Keratinocyte (primary cell): Measurements from ENCODE around the gene ACOT13. TPM values are rescaled to one million over a fixed set of nuclear protein-coding genes. Genes with fewer than 3 reads are reported as not detected.

ENCODE experiments used
- DNase-seq: peaks from one replicate; pipeline ENCODE4 v3.0.0-alpha.2; 2011; ENCODE audit warnings: low read depth, missing footprints, low spot score
- FAIRE-seq: peaks from 2 replicates; lab custom pipeline; 2011; peaks lifted over from hg19 to GRCh38; lab: Jason Lieb, UNC
- H2AFZ ChIP-seq: 2 replicates; pipeline ENCODE4 v1.6.0; 2012; ENCODE audit warnings: low read length, control low read depth, inconsistent platforms; ENCODE audit not compliant: control insufficient read depth
- H3K27ac ChIP-seq: 2 replicates; pipeline ENCODE4 v1.5.1; 2011; ENCODE audit warnings: low read length; ENCODE audit not compliant: control insufficient read depth, insufficient read depth
- H3K27me3 ChIP-seq: 3 replicates; pipeline ENCODE4 v1.6.0; 2011; ENCODE audit warnings: low read length; ENCODE audit not compliant: control insufficient read depth, insufficient read depth; ENCODE audit errors: extremely low read depth
- H3K36me3 ChIP-seq, 2 experiments: 2 replicates in 1 of 2; 3 replicates in 1 of 2; pipeline ENCODE4 v1.5.1; 2011; ENCODE audit warnings: low read length in 2 of 2, mild to moderate bottlenecking in 1 of 2; ENCODE audit not compliant: control insufficient read depth in 2 of 2, insufficient read depth in 2 of 2; ENCODE audit errors: extremely low read depth in 1 of 2
- H3K4me1 ChIP-seq: 3 replicates; pipeline ENCODE4 v1.5.1; 2011; ENCODE audit warnings: low read length; ENCODE audit not compliant: control insufficient read depth, insufficient read depth; ENCODE audit errors: extremely low read depth
- H3K4me2 ChIP-seq: 3 replicates; pipeline ENCODE4 v1.6.0; 2011; ENCODE audit warnings: low read depth, low read length; ENCODE audit not compliant: control insufficient read depth, insufficient read depth; ENCODE audit errors: extremely low read depth
- H3K4me3 ChIP-seq, 3 experiments: fragments of 200-600 bp in 1 of 3; sonication (generic) in 1 of 3; 2 replicates in 2 of 3; 3 replicates in 1 of 3; pipeline ENCODE4 v1.5.1; 2011 to 2016; ENCODE audit warnings: low read length in 3 of 3, mild to moderate bottlenecking in 3 of 3, control low read depth in 2 of 3, inconsistent platforms in 1 of 3, low read depth in 1 of 3, mixed read lengths in 1 of 3, mixed run types in 1 of 3, moderate library complexity in 1 of 3; ENCODE audit not compliant: control insufficient read depth in 2 of 3, insufficient read depth in 2 of 3; ENCODE audit errors: extremely low read depth in 1 of 3
- H3K79me2 ChIP-seq: 2 replicates; pipeline ENCODE4 v1.6.0; 2012; ENCODE audit warnings: low read length; ENCODE audit not compliant: control insufficient read depth, insufficient read depth
- H3K9ac ChIP-seq: 3 replicates; pipeline ENCODE4 v1.6.0; 2011; ENCODE audit warnings: low read length; ENCODE audit not compliant: control insufficient read depth, insufficient read depth; ENCODE audit errors: extremely low read depth
- H3K9me1 ChIP-seq: 3 replicates; pipeline ENCODE4 v1.6.0; 2011; ENCODE audit warnings: low read length; ENCODE audit not compliant: control insufficient read depth, insufficient read depth; ENCODE audit errors: extremely low read depth
- H3K9me3 ChIP-seq: 2 replicates; pipeline ENCODE4 v1.5.1; 2012; ENCODE audit warnings: low read depth, low read length; ENCODE audit not compliant: control insufficient read depth
- H4K20me1 ChIP-seq: 3 replicates; pipeline ENCODE4 v1.6.0; 2011; ENCODE audit warnings: low read length; ENCODE audit not compliant: control insufficient read depth, insufficient read depth; ENCODE audit errors: extremely low read depth
- EZH2 ChIP-seq: IDR thresholded peaks from one replicate; pipeline ENCODE4 v1.6.1; 2012; ENCODE audit warnings: inconsistent platforms, mild to moderate bottlenecking, low read length, moderate library complexity
- dilution Hi-C: fragments of 300-500 bp; cut with MboI; formaldehyde crosslinking; loops from one replicate; pipeline ENCODE4 v1.7.0; 2020; ENCODE audit warnings: low sequenced_read_pairs; ENCODE audit not compliant: extremely low pct_ligation_motif_present
- polyA plus RNA-seq, 5 experiments: library from polyadenylated mRNA; depleted of rRNA in 3 of 5; stranded (reverse) in 3 of 5; stranded (forward) in 1 of 5; unstranded in 1 of 5; fragments of >200 nt; gene quantifications; 1 replicate in 1 of 5; 2 replicates in 3 of 5; 3 replicates in 1 of 5; pipeline versions ENCODE4 v1.2.1 to v1.2.3, GENCODE V29; 2011 to 2012; ENCODE audit warnings: missing spikeins in 2 of 5, low read depth in 1 of 5, low replicate concordance in 1 of 5
- TF ChIP-seq, protein P1 (sequence below), 3 experiments: IDR thresholded peaks in 1 of 3; conservative IDR thresholded peaks in 1 of 3; optimal IDR thresholded peaks in 1 of 3; 2 replicates in 2 of 3; 3 replicates in 1 of 3; pipeline versions ENCODE3 to v1.5.1; 2011; ENCODE audit warnings: low read length in 3 of 3, mild to moderate bottlenecking in 3 of 3, moderate library complexity in 2 of 3, control low read depth in 1 of 3, inconsistent platforms in 1 of 3; ENCODE audit not compliant: insufficient read depth in 2 of 3; ENCODE audit errors: extremely low read depth in 1 of 3

The ACOT13 gene
- polyA plus RNA-seq, 1 donor (not counting 4 experiments of a cell fraction or from before 2014, with no cell fraction given): 57.9 TPM

DNA sequence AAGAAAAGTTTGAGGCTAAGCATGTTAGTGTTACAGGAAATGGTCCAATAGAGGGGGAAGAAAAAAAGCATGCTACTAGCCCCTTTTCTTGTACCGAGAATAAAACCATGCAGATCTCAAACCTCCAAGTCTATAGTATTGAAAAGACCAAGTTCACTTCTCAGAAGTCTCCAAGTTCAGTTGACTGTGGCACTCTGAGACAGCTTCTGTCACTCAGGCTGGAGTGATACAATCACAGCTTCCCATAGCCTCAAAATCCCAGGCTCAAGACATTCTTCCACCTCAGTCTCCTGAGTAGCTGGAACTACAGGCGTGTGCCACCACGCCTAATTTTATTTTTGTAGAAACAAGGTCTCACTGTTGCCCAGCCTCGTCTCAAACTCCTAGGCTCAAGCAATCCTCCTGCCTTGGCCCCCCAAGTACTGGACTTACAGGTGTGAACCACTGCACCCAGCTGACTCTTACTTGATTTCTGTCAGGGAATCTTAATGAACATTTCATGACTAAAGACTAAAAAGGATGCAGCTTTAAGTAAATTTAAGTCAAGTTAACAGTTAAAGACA, 35.9 kb downstream of the ACOT13 start:
- H3K36me3 ChIP-seq: peaks cover 13 to 34% of the 10 kb centered on the region in 2 experiments
- FAIRE-seq: no peak
- no peaks in the 10 kb centered on the region for H3K9me1 ChIP-seq

DNA sequence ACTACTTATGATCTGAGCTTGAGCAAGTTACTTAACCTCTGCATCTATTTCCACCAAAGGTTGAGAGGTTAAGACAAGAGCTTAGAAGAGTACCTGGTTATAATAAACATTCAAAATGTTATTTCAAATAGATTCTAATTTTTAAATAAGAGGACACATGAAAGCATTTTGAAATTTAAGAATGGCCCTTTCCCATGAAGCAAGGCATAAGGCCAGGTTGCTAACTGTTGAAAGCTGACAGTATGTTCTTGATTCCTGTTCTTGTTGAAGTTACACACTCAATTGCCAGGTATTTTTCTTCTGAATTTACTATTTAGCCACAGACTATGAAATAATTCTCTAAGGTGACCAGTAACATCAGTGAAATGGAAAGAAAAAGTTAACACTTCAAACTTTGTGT, 37.6 kb downstream of the ACOT13 start:
- Histone ChIP-seq H3K9me3 (no peaks in the 10 kb centered on the region), H3K27ac (no peak overlapping the region), H3K79me2 (peaks cover 5% of the 10 kb centered on the region), H3K4me2 (no peak overlapping the region), H3K27me3 (no peaks in the 10 kb centered on the region), H3K4me1 (no peaks in the 10 kb centered on the region), H3K9ac (no peak overlapping the region), H3K9me1 (no peaks in the 10 kb centered on the region), H3K4me3 (no peak overlapping the region), H4K20me1 (peaks cover 4% of the 10 kb centered on the region), H2AFZ (no peak overlapping the region), H3K36me3 (peaks cover 16 to 44% of the 10 kb centered on the region in 2 experiments)
- dilution Hi-C loops: no loop called here
- DNase-seq: no peak
- no peak for FAIRE-seq
- TF ChIP-seq, protein P1, sequence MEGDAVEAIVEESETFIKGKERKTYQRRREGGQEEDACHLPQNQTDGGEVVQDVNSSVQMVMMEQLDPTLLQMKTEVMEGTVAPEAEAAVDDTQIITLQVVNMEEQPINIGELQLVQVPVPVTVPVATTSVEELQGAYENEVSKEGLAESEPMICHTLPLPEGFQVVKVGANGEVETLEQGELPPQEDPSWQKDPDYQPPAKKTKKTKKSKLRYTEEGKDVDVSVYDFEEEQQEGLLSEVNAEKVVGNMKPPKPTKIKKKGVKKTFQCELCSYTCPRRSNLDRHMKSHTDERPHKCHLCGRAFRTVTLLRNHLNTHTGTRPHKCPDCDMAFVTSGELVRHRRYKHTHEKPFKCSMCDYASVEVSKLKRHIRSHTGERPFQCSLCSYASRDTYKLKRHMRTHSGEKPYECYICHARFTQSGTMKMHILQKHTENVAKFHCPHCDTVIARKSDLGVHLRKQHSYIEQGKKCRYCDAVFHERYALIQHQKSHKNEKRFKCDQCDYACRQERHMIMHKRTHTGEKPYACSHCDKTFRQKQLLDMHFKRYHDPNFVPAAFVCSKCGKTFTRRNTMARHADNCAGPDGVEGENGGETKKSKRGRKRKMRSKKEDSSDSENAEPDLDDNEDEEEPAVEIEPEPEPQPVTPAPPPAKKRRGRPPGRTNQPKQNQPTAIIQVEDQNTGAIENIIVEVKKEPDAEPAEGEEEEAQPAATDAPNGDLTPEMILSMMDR (optimal IDR thresholded peaks at IDR 0.05 in 1 of 3, IDR thresholded peaks at IDR 0.05 in 1 of 3, conservative IDR thresholded peaks at IDR 0.05 in 1 of 3; ENCODE audit: extremely low read depth in 1 of 3, insufficient read depth in 2 of 3, low read length in 3 of 3): no peak
- TF ChIP-seq EZH2: no peak

More for the DNA sequence above, 35.9 kb downstream of the ACOT13 start:
- H3K9me3 ChIP-seq: no peaks in the 10 kb centered on the region
- H3K27me3 ChIP-seq: no peaks in the 10 kb centered on the region
- H3K4me2 ChIP-seq: no peak overlapping the region
- no peak overlapping the region for H3K9ac ChIP-seq
- H3K27ac ChIP-seq: no peak overlapping the region
- H4K20me1 ChIP-seq: peaks cover 4% of the 10 kb centered on the region
- H2AFZ ChIP-seq: no peak overlapping the region
- dilution Hi-C loops: no loop called here
- no peaks in the 10 kb centered on the region for H3K79me2 ChIP-seq
- H3K4me1 ChIP-seq: no peaks in the 10 kb centered on the region
- DNase-seq: no peak
- no peak overlapping the region for H3K4me3 ChIP-seq
- TF ChIP-seq, protein P1 (optimal IDR thresholded peaks at IDR 0.05 in 1 of 3, IDR thresholded peaks at IDR 0.05 in 1 of 3, conservative IDR thresholded peaks at IDR 0.05 in 1 of 3; ENCODE audit: extremely low read depth in 1 of 3, insufficient read depth in 2 of 3, low read length in 3 of 3): no peak
- TF ChIP-seq EZH2: no peak
